CD4-positive, alpha-beta T cell treated with Interleukin-4 for 1 hour (primary cell): ENCODE measurements around the gene PARD3B.

Experiments
- DNase-seq, 2 donors: peaks; one replicate each; pipeline ENCODE4 v3.0.0-alpha.2; 2020 to 2022

PARD3B gene

GRCh38 chr2:205494537-205495235 lies 949.4 kb downstream of the PARD3B start:
- no peak for DNase-seq

GRCh38 chr2:205495819-205496218 lies 950.5 kb downstream of the PARD3B start:
- no peak for DNase-seq

GRCh38 chr2:205496370-205496769 lies 951.1 kb downstream of the PARD3B start:
- no peak for DNase-seq

GRCh38 chr2:205496772-205497171 lies 951.5 kb downstream of the PARD3B start:
- no peak for DNase-seq

GRCh38 chr2:205499006-205499405 lies 953.7 kb downstream of the PARD3B start:
- DNase-seq: no peak

- DNase-seq: no peak
These were observed 954.8 kb downstream of the PARD3B start for GRCh38 chr2:205500065-205500464.

GRCh38 chr2:205500951-205501350 lies 955.7 kb downstream of the PARD3B start:
- no peak for DNase-seq

GRCh38 chr2:205501826-205502225 lies 956.6 kb downstream of the PARD3B start:
- no peak for DNase-seq

- DNase-seq: no peak
These were observed 960.1 kb downstream of the PARD3B start for GRCh38 chr2:205505371-205505770.

GRCh38 chr2:205509655-205510054 lies 964.4 kb downstream of the PARD3B start:
- DNase-seq: no peak

- DNase-seq: no peak
These were observed 965.1 kb downstream of the PARD3B start for GRCh38 chr2:205510345-205510744.

GRCh38 chr2:205511221-205511620 lies 965.9 kb downstream of the PARD3B start:
- no peak for DNase-seq

- no peak for DNase-seq
These were observed 966.4 kb downstream of the PARD3B start for GRCh38 chr2:205511641-205512040.

- DNase-seq: no peak
These were observed 975.0 kb downstream of the PARD3B start for GRCh38 chr2:205520311-205520710.

- no peak for DNase-seq
These were observed 979.4 kb downstream of the PARD3B start for GRCh38 chr2:205524656-205525055.

- DNase-seq: no peak
These were observed 982.5 kb downstream of the PARD3B start for GRCh38 chr2:205527801-205528200.

GRCh38 chr2:205531072-205531471 lies 985.8 kb downstream of the PARD3B start:
- DNase-seq: no peak

- no peak for DNase-seq
These were observed 986.3 kb downstream of the PARD3B start for GRCh38 chr2:205531489-205532148.

- DNase-seq: no peak
These were observed 989.7 kb downstream of the PARD3B start for GRCh38 chr2:205535001-205535400.

GRCh38 chr2:205539603-205540002 lies 994.3 kb downstream of the PARD3B start:
- no peak for DNase-seq

GRCh38 chr2:205540036-205540435 lies 994.8 kb downstream of the PARD3B start:
- no peak for DNase-seq

- no peak for DNase-seq
These were observed 998.1 kb downstream of the PARD3B start for GRCh38 chr2:205543262-205543843.

- DNase-seq: no peak
These were observed 998.8 kb downstream of the PARD3B start for GRCh38 chr2:205543937-205544702.
